ENCODE measurements around the gene NAGA. TPM values are rescaled to one million over a fixed set of nuclear protein-coding genes. Genes with fewer than 3 reads are reported as not detected.

Gene NAGA
- total and polyA plus RNA-seq, 2 donors (not counting 1 experiment from before 2014, with no cell fraction given): 24.5 to 43.4 TPM

DNA sequence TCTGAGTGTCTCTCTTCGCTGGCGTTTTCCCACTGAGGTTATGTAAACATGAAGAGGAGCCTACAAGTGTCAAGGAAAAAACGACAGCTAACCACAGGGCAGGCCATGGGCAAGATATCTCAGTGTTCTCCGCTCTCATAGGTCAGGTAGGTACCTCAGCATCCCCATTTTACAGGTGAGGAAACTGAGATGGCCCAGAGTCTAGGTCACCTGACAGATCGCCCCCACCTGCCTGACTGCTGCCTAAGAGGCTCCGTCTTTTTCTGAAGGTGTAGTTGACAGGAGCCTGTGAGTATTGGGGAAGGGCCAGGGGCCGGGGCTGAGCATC is 20.8 kb upstream of the NAGA start:
- TF ChIP-seq CTCF (conservative IDR thresholded peaks at IDR 0.05 in 1 of 2, IDR thresholded peaks at IDR 0.05 in 1 of 2; ENCODE audit: low read depth in 1 of 2, low read length in 2 of 2) (no peak), EZH2 (IDR thresholded peaks at IDR 0.05; ENCODE audit: low read length, missing control alignments) (no peak)
- Histone ChIP-seq H3K4me3 (replicated peaks in 1 of 4; ENCODE audit: control extremely low read depth in 1 of 4, insufficient read depth in 1 of 4, low read depth in 3 of 4, low read length in 4 of 4) (peak overlapping the region; percentile 68 to 80 (median 74)), H3K79me2 (ENCODE audit: control insufficient read depth, insufficient read depth, low read length) (peaks cover 19% of the 10 kb centered on the region), H3K4me2 (ENCODE audit: extremely low read depth, insufficient read depth, low read length) (peak overlapping the region; percentile 90), H3K27me3 (ENCODE audit: control insufficient read depth, insufficient read depth, low read length) (no peaks in the 10 kb centered on the region), H2AFZ (ENCODE audit: low read length) (peak overlapping the region; percentile 91), H3K36me3 (ENCODE audit: control insufficient read depth, insufficient read depth, low read length) (no peaks in the 10 kb centered on the region), H3K4me1 (ENCODE audit: control insufficient read depth, extremely low read depth, insufficient read depth, low read length) (peaks cover 4% of the 10 kb centered on the region), H3K9me3 (ENCODE audit: control insufficient read depth, insufficient read depth, low read depth, low read length) (no peaks in the 10 kb centered on the region), H3K9ac (ENCODE audit: insufficient read depth, low read length) (peak overlapping the region; percentile 68), H4K20me1 (ENCODE audit: control insufficient read depth, extremely low read depth, insufficient read depth, low read length) (no peaks in the 10 kb centered on the region), H3K27ac (ENCODE audit: insufficient read depth, low read length) (peak overlapping the region; percentile 77)
- DNase-seq (ENCODE audit: low read depth in 2 of 2): no peak

- peak; percentile 98 for DNase-seq (ENCODE audit: low read depth in 2 of 2)
- H3K36me3 ChIP-seq (ENCODE audit: control insufficient read depth, insufficient read depth, low read length): no peaks in the 10 kb centered on the region
- peak within 1 kb of the TSS; percentile 95 for H3K9ac ChIP-seq (ENCODE audit: insufficient read depth, low read length)
- H3K9me3 ChIP-seq (ENCODE audit: control insufficient read depth, insufficient read depth, low read depth, low read length): no peaks in the 10 kb centered on the region
- H3K4me3 ChIP-seq (replicated peaks in 1 of 4; ENCODE audit: control extremely low read depth in 1 of 4, insufficient read depth in 1 of 4, low read depth in 3 of 4, low read length in 4 of 4): peak within 1 kb of the TSS; percentile 80 to 96 (median 89)
- peak; percentile 81 to 85 for TF ChIP-seq CTCF (conservative IDR thresholded peaks at IDR 0.05 in 1 of 2, IDR thresholded peaks at IDR 0.05 in 1 of 2; ENCODE audit: low read depth in 1 of 2, low read length in 2 of 2)
- TF ChIP-seq EZH2 (IDR thresholded peaks at IDR 0.05; ENCODE audit: low read length, missing control alignments): no peak
- peak within 1 kb of the TSS; percentile 90 for H3K4me2 ChIP-seq (ENCODE audit: extremely low read depth, insufficient read depth, low read length)
- H2AFZ ChIP-seq (ENCODE audit: low read length): peak within 1 kb of the TSS; percentile 93
- H3K27ac ChIP-seq (ENCODE audit: insufficient read depth, low read length): peak within 1 kb of the TSS; percentile 99
- H3K79me2 ChIP-seq (ENCODE audit: control insufficient read depth, insufficient read depth, low read length): peaks cover 19% of the 10 kb centered on the region
- H3K4me1 ChIP-seq (ENCODE audit: control insufficient read depth, extremely low read depth, insufficient read depth, low read length): peaks cover 4% of the 10 kb centered on the region
- H4K20me1 ChIP-seq (ENCODE audit: control insufficient read depth, extremely low read depth, insufficient read depth, low read length): no peaks in the 10 kb centered on the region
- H3K27me3 ChIP-seq (ENCODE audit: control insufficient read depth, insufficient read depth, low read length): no peaks in the 10 kb centered on the region
Measured at GRCh38 chr22:42090596-42091454, 20.2 kb upstream of the NAGA start, which contains the start of gene NDUFA6. Gene NDUFA6 (minus strand): TSS chr22:42090772. CDS start chr22:42090744, 28 bp downstream.

GRCh38 chr22:42086051-42086450 is 15.4 kb upstream of the NAGA start:
- Histone ChIP-seq H3K27me3 (ENCODE audit: control insufficient read depth, insufficient read depth, low read length) (no peaks in the 10 kb centered on the region), H3K4me3 (replicated peaks in 1 of 4; ENCODE audit: control extremely low read depth in 1 of 4, insufficient read depth in 1 of 4, low read depth in 3 of 4, low read length in 4 of 4) (no peak overlapping the region), H4K20me1 (ENCODE audit: control insufficient read depth, extremely low read depth, insufficient read depth, low read length) (no peaks in the 10 kb centered on the region), H3K4me2 (ENCODE audit: extremely low read depth, insufficient read depth, low read length) (no peak overlapping the region), H3K27ac (ENCODE audit: insufficient read depth, low read length) (no peak overlapping the region), H3K9me3 (ENCODE audit: control insufficient read depth, insufficient read depth, low read depth, low read length) (no peaks in the 10 kb centered on the region), H2AFZ (ENCODE audit: low read length) (no peak overlapping the region), H3K79me2 (ENCODE audit: control insufficient read depth, insufficient read depth, low read length) (peaks cover 22% of the 10 kb centered on the region), H3K9ac (ENCODE audit: insufficient read depth, low read length) (no peak overlapping the region), H3K4me1 (ENCODE audit: control insufficient read depth, extremely low read depth, insufficient read depth, low read length) (no peaks in the 10 kb centered on the region), H3K36me3 (ENCODE audit: control insufficient read depth, insufficient read depth, low read length) (peaks cover 12% of the 10 kb centered on the region)
- DNase-seq (ENCODE audit: low read depth in 2 of 2): no peak
- TF ChIP-seq CTCF (conservative IDR thresholded peaks at IDR 0.05 in 1 of 2, IDR thresholded peaks at IDR 0.05 in 1 of 2; ENCODE audit: low read depth in 1 of 2, low read length in 2 of 2): no peak
- no peak for TF ChIP-seq EZH2 (IDR thresholded peaks at IDR 0.05; ENCODE audit: low read length, missing control alignments)
